Nucleus accumbens (tissue), 56 donors: ENCODE measurements around the gene KDM6B.
A peak's percentile ranks its signal among the peaks of the same experiment; 100 is the strongest.

Experiments
- DNase-seq, 56 donors: peaks; one replicate each; lab custom pipeline; 2025; lab: John Stamatoyannopoulos, UW

Gene KDM6B

DNA sequence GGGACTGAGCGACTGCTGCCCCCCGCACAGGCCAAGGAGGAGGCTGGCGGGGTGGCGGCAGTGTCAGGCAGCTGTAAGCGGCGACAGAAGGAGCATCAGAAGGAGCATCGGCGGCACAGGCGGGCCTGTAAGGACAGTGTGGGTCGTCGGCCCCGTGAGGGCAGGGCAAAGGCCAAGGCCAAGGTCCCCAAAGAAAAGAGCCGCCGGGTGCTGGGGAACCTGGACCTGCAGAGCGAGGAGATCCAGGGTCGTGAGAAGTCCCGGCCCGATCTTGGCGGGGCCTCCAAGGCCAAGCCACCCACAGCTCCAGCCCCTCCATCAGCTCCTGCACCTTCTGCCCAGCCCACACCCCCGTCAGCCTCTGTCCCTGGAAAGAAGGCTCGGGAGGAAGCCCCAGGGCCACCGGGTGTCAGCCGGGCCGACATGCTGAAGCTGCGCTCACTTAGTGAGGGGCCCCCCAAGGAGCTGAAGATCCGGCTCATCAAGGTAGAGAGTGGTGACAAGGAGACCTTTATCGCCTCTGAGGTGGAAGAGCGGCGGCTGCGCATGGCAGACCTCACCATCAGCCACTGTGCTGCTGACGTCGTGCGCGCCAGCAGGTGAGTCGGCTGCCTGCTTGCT lies 15.2 kb downstream of the KDM6B start:
- no peak for DNase-seq

- no peak for DNase-seq
Observed at GRCh38 chr17:7849751-7850504, 15.9 kb downstream of the KDM6B start.

DNA sequence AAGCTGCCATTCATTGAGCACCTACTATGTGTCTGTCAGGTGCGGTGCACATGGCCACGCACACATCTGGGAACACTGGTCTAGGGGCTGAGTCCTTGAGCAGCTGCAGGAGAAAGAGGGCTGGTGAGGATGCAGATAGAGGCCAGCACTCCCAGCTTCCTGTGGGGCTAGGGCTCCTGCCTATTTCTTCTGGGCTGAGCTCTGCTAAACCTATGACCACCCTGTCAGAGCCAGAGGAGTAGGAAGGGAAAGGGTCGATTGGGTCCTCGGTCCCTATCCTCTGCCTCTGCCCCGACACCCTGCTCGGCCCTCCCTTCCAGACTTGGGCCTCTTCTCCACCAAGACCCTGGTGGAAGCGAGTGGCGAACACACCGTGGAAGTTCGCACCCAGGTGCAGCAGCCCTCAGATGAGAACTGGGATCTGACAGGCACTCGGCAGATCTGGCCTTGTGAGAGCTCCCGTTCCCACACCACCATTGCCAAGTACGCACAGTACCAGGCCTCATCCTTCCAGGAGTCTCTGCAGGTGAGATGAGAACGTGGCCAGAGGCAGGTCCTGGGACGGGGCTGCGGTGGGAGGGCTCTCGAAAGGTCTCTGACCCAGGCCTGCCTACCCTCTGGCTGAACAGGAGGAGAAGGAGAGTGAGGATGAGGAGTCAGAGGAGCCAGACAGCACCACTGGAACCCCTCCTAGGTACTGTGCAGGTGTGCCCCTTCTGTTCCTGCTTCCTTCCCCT lies 16.9 kb downstream of the KDM6B start:
- no peak for DNase-seq

- DNase-seq: peak in 52 of 56 donors; percentile 45 to 91 (median 80)
Observed at GRCh38 chr17:7851438-7852261, 17.6 kb downstream of the KDM6B start.

- DNase-seq: no peak
Observed at GRCh38 chr17:7852262-7852670, 18.2 kb downstream of the KDM6B start.

DNA sequence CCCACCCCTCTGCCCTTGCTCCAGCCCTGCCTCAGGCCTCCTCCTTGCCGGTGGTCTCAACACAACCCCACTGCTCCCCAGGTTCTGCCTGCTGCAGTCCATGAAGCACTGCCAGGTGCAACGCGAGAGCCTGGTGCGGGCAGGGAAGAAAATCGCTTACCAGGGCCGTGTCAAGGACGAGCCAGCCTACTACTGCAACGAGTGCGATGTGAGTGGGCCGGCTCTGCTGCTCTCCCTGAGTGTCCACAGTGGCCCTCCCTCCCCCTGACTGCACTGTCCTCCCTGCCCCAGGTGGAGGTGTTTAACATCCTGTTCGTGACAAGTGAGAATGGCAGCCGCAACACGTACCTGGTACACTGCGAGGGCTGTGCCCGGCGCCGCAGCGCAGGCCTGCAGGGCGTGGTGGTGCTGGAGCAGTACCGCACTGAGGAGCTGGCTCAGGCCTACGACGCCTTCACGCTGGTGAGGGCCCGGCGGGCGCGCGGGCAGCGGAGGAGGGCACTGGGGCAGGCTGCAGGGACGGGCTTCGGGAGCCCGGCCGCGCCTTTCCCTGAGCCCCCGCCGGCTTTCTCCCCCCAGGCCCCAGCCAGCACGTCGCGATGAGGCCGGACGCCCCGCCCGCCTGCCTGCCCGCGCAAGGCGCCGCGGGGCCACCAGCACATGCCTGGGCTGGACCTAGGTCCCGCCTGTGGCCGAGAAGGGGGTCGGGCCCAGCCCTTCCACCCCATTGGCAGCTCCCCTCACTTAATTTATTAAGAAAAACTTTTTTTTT lies 19.1 kb downstream of the KDM6B start:
- DNase-seq: no peak

DNA sequence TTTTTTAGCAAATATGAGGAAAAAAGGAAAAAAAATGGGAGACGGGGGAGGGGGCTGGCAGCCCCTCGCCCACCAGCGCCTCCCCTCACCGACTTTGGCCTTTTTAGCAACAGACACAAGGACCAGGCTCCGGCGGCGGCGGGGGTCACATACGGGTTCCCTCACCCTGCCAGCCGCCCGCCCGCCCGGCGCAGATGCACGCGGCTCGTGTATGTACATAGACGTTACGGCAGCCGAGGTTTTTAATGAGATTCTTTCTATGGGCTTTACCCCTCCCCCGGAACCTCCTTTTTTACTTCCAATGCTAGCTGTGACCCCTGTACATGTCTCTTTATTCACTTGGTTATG lies 19.6 kb downstream of the KDM6B start:
- DNase-seq: no peak

- no peak for DNase-seq
Observed at GRCh38 chr17:7854078-7854777, 20.2 kb downstream of the KDM6B start.

GRCh38 chr17:7854851-7855659 lies 21.0 kb downstream of the KDM6B start, which contains the start of gene TMEM88:
TMEM88 (plus strand) TSS chr17:7855066; CDS start chr17:7855075, 9 bp downstream.
- DNase-seq: no peak

GRCh38 chr17:7855660-7856010 lies 21.6 kb downstream of the KDM6B start:
- DNase-seq: no peak

GRCh38 chr17:7856011-7856810 lies 22.2 kb downstream of the KDM6B start:
- DNase-seq: peak in 1 of 56 donors; percentile 50

- peak; percentile 78 to 100 (median 98) for DNase-seq
Observed at GRCh38 chr17:7856811-7857712, 23.0 kb downstream of the KDM6B start, which contains the start of gene NAA38. NAA38 (minus strand) TSS chr17:7857559; CDS start chr17:7857463, 96 bp downstream.

- DNase-seq: peak in 54 of 56 donors; percentile 72 to 96 (median 90)
Observed at GRCh38 chr17:7857713-7858521, 23.9 kb downstream of the KDM6B start, which contains the start of gene CYB5D1. CYB5D1 (plus strand) TSS chr17:7858003; CDS start chr17:7858135, 132 bp downstream.

DNA sequence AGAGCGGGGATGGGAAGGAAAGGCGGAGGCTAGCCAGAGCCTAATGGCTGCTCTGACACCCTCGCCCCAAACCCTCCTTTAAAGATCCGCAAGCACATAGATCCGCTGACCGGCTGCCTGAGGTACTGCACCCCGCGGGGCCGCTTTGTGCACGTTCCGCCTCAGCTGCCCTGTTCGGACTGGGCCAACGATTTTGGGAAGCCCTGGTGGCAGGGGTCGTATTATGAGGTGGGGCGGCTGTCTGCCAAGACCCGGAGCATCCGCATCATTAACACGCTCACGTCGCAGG lies 24.4 kb downstream of the KDM6B start:
- peak in 3 of 56 donors; percentile 53 to 66 (median 58) for DNase-seq

DNA sequence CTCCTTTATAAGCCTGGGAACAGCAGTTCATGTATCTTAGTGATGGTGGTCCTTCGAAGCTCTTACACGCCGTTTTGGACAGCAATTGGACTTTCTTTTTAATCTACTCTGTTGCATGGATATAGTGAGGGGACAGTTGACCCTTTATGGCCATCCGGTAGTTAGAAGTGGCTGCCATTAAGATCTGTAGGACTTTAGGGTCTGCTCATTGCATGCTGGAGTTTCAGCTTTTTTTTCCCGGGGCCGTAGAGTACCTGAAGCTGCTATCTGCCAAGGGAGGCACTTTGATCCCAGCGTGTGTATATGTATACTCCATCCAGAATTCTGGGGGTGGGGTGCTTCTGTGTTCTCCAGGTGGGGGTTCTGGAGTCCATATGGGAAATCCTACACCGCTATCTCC lies 25.0 kb downstream of the KDM6B start:
- DNase-seq: no peak
